ENCODE data around the gene BMPR1B.

DNA sequence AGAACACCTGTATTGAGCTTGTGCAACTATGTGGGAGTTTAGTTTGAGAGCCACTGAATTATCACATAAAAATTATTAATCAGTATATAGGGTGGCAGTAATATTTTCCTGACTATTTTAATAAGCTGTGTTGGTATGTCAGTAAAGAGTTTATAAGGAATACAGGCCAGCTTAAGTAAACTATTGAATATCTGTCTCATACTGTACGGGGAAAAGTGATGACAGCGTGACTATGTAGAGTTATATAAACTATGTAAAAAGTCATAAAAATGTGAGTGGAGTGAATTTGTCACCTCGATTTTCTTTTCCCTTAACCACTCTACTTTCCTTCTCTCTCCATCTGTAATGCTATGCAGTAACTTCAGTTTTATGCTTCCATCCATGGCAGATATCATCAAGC is 250.2 kb downstream of the BMPR1B start:
- TF ChIP-seq, protein P1, sequence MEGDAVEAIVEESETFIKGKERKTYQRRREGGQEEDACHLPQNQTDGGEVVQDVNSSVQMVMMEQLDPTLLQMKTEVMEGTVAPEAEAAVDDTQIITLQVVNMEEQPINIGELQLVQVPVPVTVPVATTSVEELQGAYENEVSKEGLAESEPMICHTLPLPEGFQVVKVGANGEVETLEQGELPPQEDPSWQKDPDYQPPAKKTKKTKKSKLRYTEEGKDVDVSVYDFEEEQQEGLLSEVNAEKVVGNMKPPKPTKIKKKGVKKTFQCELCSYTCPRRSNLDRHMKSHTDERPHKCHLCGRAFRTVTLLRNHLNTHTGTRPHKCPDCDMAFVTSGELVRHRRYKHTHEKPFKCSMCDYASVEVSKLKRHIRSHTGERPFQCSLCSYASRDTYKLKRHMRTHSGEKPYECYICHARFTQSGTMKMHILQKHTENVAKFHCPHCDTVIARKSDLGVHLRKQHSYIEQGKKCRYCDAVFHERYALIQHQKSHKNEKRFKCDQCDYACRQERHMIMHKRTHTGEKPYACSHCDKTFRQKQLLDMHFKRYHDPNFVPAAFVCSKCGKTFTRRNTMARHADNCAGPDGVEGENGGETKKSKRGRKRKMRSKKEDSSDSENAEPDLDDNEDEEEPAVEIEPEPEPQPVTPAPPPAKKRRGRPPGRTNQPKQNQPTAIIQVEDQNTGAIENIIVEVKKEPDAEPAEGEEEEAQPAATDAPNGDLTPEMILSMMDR (IDR thresholded peaks at IDR 0.05 in 8 of 11, conservative IDR thresholded peaks at IDR 0.05 in 3 of 11): no peak
- no peak for TF ChIP-seq POLR2AphosphoS5 (IDR thresholded peaks at IDR 0.05)
- no peak for TF ChIP-seq POLR2A (IDR thresholded peaks at IDR 0.05)
